ENCODE measurements around the gene SMIM10.
"Not testable (repeated sequence)": the region's sequence is repeated elsewhere in the genome, so short reads cannot be mapped to it uniquely, and the experiment has no call there.

Gene SMIM10

DNA sequence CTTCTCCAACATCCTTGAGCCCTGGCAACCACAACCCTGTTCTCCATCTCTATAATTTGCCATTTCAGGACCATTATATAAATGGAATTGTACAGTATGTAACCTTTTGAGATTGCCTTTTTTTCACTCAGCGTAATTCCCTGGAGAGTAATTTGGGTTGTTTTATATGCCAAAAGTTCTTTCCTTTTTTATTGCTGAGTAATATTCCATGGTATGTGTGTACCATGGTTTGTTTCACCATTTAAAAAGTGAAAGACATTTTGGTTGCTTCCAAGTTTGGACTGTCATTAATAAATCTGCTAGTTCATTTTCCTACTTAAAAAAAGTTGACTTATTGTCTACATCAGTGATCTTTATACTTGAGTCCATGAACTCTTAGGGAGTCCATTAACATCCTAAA, 33.0 kb upstream of the SMIM10 start:
- Histone ChIP-seq H3K9me2 (replicated peaks; ENCODE audit: control insufficient read depth, low read length) (no peaks in the 10 kb centered on the region), H3K9me3 (ENCODE audit: control insufficient read depth, insufficient read depth, low read length) (no peaks in the 10 kb centered on the region), H3K4me1 (ENCODE audit: control insufficient read depth, low read length) (no peaks in the 10 kb centered on the region), H3K27me3 (ENCODE audit: control insufficient read depth, low read length) (no peaks in the 10 kb centered on the region), H3K79me2 (ENCODE audit: control insufficient read depth, low read length) (no peaks in the 10 kb centered on the region), H4K20me1 (ENCODE audit: control insufficient read depth, insufficient read depth, low read depth, low read length) (no peaks in the 10 kb centered on the region), H3F3A (ENCODE audit: control insufficient read depth, insufficient read depth) (no peaks in the 10 kb centered on the region), H3K4me2 (ENCODE audit: low read length) (no peak overlapping the region), H3K27ac (ENCODE audit: low read depth, low read length) (no peak overlapping the region), H3K4me3 (ENCODE audit: low read length) (no peak overlapping the region), H3K36me3 (ENCODE audit: control insufficient read depth, low read length) (no peaks in the 10 kb centered on the region)
- TF ChIP-seq, protein P1, sequence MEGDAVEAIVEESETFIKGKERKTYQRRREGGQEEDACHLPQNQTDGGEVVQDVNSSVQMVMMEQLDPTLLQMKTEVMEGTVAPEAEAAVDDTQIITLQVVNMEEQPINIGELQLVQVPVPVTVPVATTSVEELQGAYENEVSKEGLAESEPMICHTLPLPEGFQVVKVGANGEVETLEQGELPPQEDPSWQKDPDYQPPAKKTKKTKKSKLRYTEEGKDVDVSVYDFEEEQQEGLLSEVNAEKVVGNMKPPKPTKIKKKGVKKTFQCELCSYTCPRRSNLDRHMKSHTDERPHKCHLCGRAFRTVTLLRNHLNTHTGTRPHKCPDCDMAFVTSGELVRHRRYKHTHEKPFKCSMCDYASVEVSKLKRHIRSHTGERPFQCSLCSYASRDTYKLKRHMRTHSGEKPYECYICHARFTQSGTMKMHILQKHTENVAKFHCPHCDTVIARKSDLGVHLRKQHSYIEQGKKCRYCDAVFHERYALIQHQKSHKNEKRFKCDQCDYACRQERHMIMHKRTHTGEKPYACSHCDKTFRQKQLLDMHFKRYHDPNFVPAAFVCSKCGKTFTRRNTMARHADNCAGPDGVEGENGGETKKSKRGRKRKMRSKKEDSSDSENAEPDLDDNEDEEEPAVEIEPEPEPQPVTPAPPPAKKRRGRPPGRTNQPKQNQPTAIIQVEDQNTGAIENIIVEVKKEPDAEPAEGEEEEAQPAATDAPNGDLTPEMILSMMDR (IDR thresholded peaks at IDR 0.05; ENCODE audit: low read depth, low read length, poor library complexity, severe bottlenecking) = no peak
- TF ChIP-seq EZH2phosphoT487 (IDR thresholded peaks at IDR 0.05; ENCODE audit: borderline replicate concordance, low read length) = no peak

DNA sequence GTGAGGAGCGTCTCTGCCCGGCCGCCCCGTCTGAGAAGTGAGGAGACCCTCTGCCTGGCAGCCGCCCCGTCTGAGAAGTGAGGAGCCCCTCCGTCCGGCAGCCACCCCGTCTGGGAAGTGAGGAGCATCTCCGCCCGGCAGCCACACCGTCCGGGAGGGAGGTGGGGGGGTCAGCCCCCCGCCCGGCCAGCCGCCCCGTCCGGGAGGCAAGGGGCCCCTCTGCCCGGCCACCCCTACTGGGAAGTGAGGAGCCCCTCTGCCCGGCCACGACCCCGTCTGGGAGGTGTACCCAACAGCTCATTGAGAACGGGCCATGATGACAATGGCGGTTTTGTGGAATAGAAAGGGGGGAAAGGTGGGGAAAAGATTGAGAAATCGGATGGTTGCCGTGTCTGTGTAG, 30.4 kb upstream of the SMIM10 start:
- not testable (repeated sequence) for H3K27me3 ChIP-seq (ENCODE audit: control insufficient read depth, low read length); H3K4me3 ChIP-seq (ENCODE audit: low read length); H4K20me1 ChIP-seq (ENCODE audit: control insufficient read depth, insufficient read depth, low read depth, low read length); H3F3A ChIP-seq (ENCODE audit: control insufficient read depth, insufficient read depth); H3K9me3 ChIP-seq (ENCODE audit: control insufficient read depth, insufficient read depth, low read length); H3K79me2 ChIP-seq (ENCODE audit: control insufficient read depth, low read length); H3K36me3 ChIP-seq (ENCODE audit: control insufficient read depth, low read length); H3K4me2 ChIP-seq (ENCODE audit: low read length); H3K27ac ChIP-seq (ENCODE audit: low read depth, low read length); H3K9me2 ChIP-seq (replicated peaks; ENCODE audit: control insufficient read depth, low read length); H3K4me1 ChIP-seq (ENCODE audit: control insufficient read depth, low read length)

DNA sequence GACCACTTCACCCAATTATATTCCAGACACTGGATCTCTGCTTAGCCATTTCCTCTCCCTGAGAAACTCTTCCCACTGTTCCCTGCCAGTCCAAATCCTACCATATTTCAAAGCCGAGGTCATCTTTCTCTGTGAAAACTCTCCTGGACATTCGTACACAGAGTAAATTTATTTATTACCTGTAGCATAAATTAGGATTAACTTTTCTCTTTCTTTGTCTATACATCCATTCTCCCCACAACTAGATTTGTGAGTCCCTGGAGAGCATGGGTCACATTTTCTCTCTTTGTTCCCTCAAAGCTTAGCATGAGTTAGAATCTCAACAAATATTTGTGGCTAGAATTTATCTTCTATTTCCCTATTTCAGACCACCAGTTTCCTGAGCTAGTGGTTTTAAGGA, 27.8 kb upstream of the SMIM10 start:
- TF ChIP-seq, protein P1 (IDR thresholded peaks at IDR 0.05; ENCODE audit: low read depth, low read length, poor library complexity, severe bottlenecking) = no peak
- TF ChIP-seq EZH2phosphoT487 (IDR thresholded peaks at IDR 0.05; ENCODE audit: borderline replicate concordance, low read length) = no peak
- Histone ChIP-seq H3K4me3 (ENCODE audit: low read length) (no peak overlapping the region), H3K27me3 (ENCODE audit: control insufficient read depth, low read length) (no peaks in the 10 kb centered on the region), H3F3A (ENCODE audit: control insufficient read depth, insufficient read depth) (no peaks in the 10 kb centered on the region), H3K36me3 (ENCODE audit: control insufficient read depth, low read length) (no peaks in the 10 kb centered on the region), H3K4me2 (ENCODE audit: low read length) (no peak overlapping the region), H3K27ac (ENCODE audit: low read depth, low read length) (no peak overlapping the region), H4K20me1 (ENCODE audit: control insufficient read depth, insufficient read depth, low read depth, low read length) (no peaks in the 10 kb centered on the region), H3K9me2 (replicated peaks; ENCODE audit: control insufficient read depth, low read length) (no peaks in the 10 kb centered on the region), H3K9me3 (ENCODE audit: control insufficient read depth, insufficient read depth, low read length) (no peaks in the 10 kb centered on the region), H3K4me1 (ENCODE audit: control insufficient read depth, low read length) (no peaks in the 10 kb centered on the region), H3K79me2 (ENCODE audit: control insufficient read depth, low read length) (no peaks in the 10 kb centered on the region)

DNA sequence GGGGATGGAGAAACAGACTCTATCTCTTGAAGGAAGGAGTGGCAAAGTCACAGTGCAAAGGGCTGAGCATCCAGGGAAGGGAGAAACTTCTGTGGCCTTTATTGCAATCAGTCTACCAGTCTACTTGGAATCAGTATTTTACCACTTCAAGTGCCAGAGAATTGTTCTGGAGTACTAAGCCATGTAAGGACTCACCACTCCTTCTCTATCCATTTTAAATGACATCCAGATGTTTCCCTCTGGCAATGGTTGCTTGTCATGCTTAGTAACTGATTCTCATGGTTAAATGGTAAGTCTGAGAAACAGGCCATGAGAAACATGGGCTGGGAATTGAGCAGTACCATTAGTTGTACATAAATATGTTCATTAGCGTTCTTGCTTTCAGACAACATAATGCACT, 21.1 kb upstream of the SMIM10 start:
- no peak for TF ChIP-seq EZH2phosphoT487 (IDR thresholded peaks at IDR 0.05; ENCODE audit: borderline replicate concordance, low read length)
- TF ChIP-seq, protein P1 (IDR thresholded peaks at IDR 0.05; ENCODE audit: low read depth, low read length, poor library complexity, severe bottlenecking) = no peak
- H4K20me1 ChIP-seq (ENCODE audit: control insufficient read depth, insufficient read depth, low read depth, low read length) = no peaks in the 10 kb centered on the region
- no peak overlapping the region for H3K4me3 ChIP-seq (ENCODE audit: low read length)
- no peaks in the 10 kb centered on the region for H3K4me1 ChIP-seq (ENCODE audit: control insufficient read depth, low read length)
- H3K9me3 ChIP-seq (ENCODE audit: control insufficient read depth, insufficient read depth, low read length) = no peaks in the 10 kb centered on the region
- no peaks in the 10 kb centered on the region for H3K36me3 ChIP-seq (ENCODE audit: control insufficient read depth, low read length)
- H3K9me2 ChIP-seq (replicated peaks; ENCODE audit: control insufficient read depth, low read length) = no peaks in the 10 kb centered on the region
- H3K27me3 ChIP-seq (ENCODE audit: control insufficient read depth, low read length) = no peaks in the 10 kb centered on the region
- no peaks in the 10 kb centered on the region for H3F3A ChIP-seq (ENCODE audit: control insufficient read depth, insufficient read depth)
- no peak overlapping the region for H3K4me2 ChIP-seq (ENCODE audit: low read length)
- H3K27ac ChIP-seq (ENCODE audit: low read depth, low read length) = no peak overlapping the region
- H3K79me2 ChIP-seq (ENCODE audit: control insufficient read depth, low read length) = no peaks in the 10 kb centered on the region
